ENCODE results near the gene HEG1.

- TF ChIP-seq, protein P1, sequence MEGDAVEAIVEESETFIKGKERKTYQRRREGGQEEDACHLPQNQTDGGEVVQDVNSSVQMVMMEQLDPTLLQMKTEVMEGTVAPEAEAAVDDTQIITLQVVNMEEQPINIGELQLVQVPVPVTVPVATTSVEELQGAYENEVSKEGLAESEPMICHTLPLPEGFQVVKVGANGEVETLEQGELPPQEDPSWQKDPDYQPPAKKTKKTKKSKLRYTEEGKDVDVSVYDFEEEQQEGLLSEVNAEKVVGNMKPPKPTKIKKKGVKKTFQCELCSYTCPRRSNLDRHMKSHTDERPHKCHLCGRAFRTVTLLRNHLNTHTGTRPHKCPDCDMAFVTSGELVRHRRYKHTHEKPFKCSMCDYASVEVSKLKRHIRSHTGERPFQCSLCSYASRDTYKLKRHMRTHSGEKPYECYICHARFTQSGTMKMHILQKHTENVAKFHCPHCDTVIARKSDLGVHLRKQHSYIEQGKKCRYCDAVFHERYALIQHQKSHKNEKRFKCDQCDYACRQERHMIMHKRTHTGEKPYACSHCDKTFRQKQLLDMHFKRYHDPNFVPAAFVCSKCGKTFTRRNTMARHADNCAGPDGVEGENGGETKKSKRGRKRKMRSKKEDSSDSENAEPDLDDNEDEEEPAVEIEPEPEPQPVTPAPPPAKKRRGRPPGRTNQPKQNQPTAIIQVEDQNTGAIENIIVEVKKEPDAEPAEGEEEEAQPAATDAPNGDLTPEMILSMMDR (IDR thresholded peaks at IDR 0.05) = no peak
- TF ChIP-seq POLR2A (IDR thresholded peaks at IDR 0.05) = no peak
These were observed 4.6 kb downstream of the HEG1 start for GRCh38 chr3:125051205-125051604.
